Mesendoderm (in vitro differentiated cells): ENCODE results near the gene GCLM.
"Not testable (repeated sequence)": the region's sequence is repeated elsewhere in the genome, so short reads cannot be mapped to it uniquely, and the experiment has no call there.

Source experiments
- DNase-seq: peaks from one replicate; pipeline ENCODE4 v3.0.0; 2013
- H2AK5ac ChIP-seq: 2 replicates; pipeline ENCODE4 v1.6.1; 2013; ENCODE audit warnings: low read length, inconsistent platforms
- H2BK120ac ChIP-seq: 2 replicates; pipeline ENCODE4 v1.6.1; 2013; ENCODE audit warnings: low read depth, mild to moderate bottlenecking, low read length, moderate library complexity, mixed read lengths
- H2BK15ac ChIP-seq: replicated peaks from 2 replicates; pipeline ENCODE4 v1.6.1; 2013; ENCODE audit warnings: low read depth, mild to moderate bottlenecking, moderate library complexity
- H2BK5ac ChIP-seq: 2 replicates; pipeline ENCODE4 v1.6.1; 2013; ENCODE audit warnings: low read length, inconsistent platforms
- H3K18ac ChIP-seq: 2 replicates; pipeline ENCODE4 v1.6.1; 2013; ENCODE audit warnings: mild to moderate bottlenecking, low read length, mixed read lengths
- H3K23ac ChIP-seq: one replicate; pipeline ENCODE4 v1.6.1; 2013; ENCODE audit warnings: low read length
- H3K27ac ChIP-seq: 2 replicates; pipeline ENCODE4 v1.5.1; 2013; ENCODE audit warnings: low read depth, mild to moderate bottlenecking, inconsistent platforms, low read length, moderate library complexity
- H3K27me3 ChIP-seq: 2 replicates; pipeline ENCODE4 v1.6.1; 2013; ENCODE audit warnings: low read length, control low read depth, mild to moderate bottlenecking, inconsistent platforms; ENCODE audit not compliant: insufficient read depth, poor library complexity
- H3K36me3 ChIP-seq: 2 replicates; pipeline ENCODE4 v1.6.1; 2013; ENCODE audit warnings: low read length, inconsistent platforms; ENCODE audit not compliant: control insufficient read depth, insufficient read depth
- H3K4ac ChIP-seq: one replicate; pipeline ENCODE4 v1.6.1; 2013; ENCODE audit warnings: low read depth, mild to moderate bottlenecking, low read length, moderate library complexity
- H3K4me1 ChIP-seq: 2 replicates; pipeline ENCODE4 v1.6.1; 2013; ENCODE audit warnings: low read depth, low read length, inconsistent platforms; ENCODE audit not compliant: control insufficient read depth
- H3K4me2 ChIP-seq: 2 replicates; pipeline ENCODE4 v1.6.1; 2013; ENCODE audit warnings: low read length
- H3K4me3 ChIP-seq: 2 replicates; pipeline ENCODE4 v1.5.1; 2013; ENCODE audit warnings: mild to moderate bottlenecking, low read length
- H3K56ac ChIP-seq: one replicate; pipeline ENCODE4 v1.6.1; 2013; ENCODE audit warnings: low read length
- H3K79me1 ChIP-seq: 2 replicates; pipeline ENCODE4 v1.6.1; 2013; ENCODE audit warnings: low read length, inconsistent platforms
- H3K79me2 ChIP-seq: 2 replicates; pipeline ENCODE4 v1.6.1; 2013; ENCODE audit warnings: mild to moderate bottlenecking, low read length; ENCODE audit not compliant: control insufficient read depth, insufficient read depth
- H3K9ac ChIP-seq: 2 replicates; pipeline ENCODE4 v1.6.1; 2013; ENCODE audit warnings: low read length, inconsistent platforms
- H4K5ac ChIP-seq: one replicate; pipeline ENCODE4 v1.6.1; 2013; ENCODE audit warnings: low read length
- H4K8ac ChIP-seq: one replicate; pipeline ENCODE4 v1.6.1; 2013; ENCODE audit warnings: low read depth, mild to moderate bottlenecking, control low read depth, low read length, moderate library complexity
- WGBS: extraction: QIAGEN DNeasy Blood & Tissue Kit; methylation state at CpG from one replicate; pipeline ENCODE4 v1.1.7; 2013; ENCODE audit warnings: low lambda C conversion rate, missing lambda C conversion rate; ENCODE audit not compliant: insufficient coverage; ENCODE audit errors: extremely low coverage; 5-methylcytosine and 5-hydroxymethylcytosine counted together

The GCLM gene

DNA sequence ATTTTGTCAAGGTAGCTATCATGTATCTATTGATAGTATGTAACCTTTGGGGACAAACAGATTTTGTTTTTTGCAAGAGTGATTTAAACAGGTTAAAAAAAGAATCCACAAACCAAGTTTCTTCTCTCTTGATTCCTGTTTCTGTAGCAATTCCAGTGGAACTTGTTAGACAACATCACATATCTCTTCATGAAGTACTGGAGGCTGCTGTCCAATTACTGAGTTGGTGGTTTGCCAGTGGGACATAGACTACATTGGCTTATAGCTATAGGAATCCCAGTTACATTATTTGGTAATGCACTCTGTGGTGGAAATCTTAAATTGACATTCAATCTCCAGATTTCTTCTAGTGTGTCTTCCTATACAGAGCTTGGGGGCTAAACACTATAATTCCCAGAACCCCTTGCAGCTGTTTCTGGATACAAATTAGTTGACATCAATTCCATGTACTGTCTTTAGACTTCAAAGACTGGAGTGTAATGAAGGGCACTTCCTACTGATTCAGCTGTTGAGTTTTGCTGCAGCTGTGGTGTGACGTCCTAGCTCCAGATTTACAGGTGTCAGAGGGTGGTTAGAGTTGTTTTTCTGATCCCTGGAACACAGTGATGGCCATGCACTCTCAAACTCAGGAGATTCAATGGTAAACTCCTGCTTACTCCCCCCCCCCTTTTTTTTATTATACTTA lies 29.4 kb upstream of the GCLM start:
- Histone ChIP-seq H4K8ac (no peak overlapping the region), H3K4me3 (no peak overlapping the region), H3K4me2 (no peak overlapping the region), H3K4ac (no peak overlapping the region), H2BK15ac (no peak overlapping the region), H3K18ac (no peak overlapping the region), H2AK5ac (no peak overlapping the region), H3K27ac (no peak overlapping the region), H3K79me1 (no peaks in the 10 kb centered on the region), H2BK120ac (no peak overlapping the region), H2BK5ac (no peak overlapping the region), H3K23ac (no peak overlapping the region), H3K9ac (no peak overlapping the region), H3K56ac (no peak overlapping the region), H3K4me1 (no peaks in the 10 kb centered on the region), H3K27me3 (no peaks in the 10 kb centered on the region), H3K79me2 (no peaks in the 10 kb centered on the region), H3K36me3 (no peaks in the 10 kb centered on the region), H4K5ac (no peak overlapping the region)
- no peak for DNase-seq
- WGBS: no CpG with 5 or more reads among the region's 1 CpG

DNA sequence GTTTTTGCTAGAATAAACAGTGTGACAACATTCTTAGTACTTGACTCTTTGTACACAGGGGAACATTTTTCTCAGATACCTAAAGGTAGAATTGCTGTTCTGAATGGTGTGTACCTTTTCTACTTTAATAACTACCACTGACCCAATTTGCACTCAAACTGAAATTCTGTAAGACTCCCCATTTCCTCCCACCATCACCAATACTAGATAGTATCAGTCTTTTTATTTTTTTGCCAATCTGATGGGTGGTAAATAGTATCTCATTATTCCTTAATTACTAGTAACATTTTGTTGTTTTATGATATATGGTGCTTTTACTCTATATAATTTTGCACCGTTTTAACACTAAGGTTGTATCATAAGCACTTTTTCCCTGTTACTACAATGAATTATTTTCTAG lies 28.8 kb upstream of the GCLM start:
- Histone ChIP-seq H3K9ac (no peak overlapping the region), H3K27me3 (no peaks in the 10 kb centered on the region), H4K8ac (no peak overlapping the region), H2AK5ac (no peak overlapping the region), H3K18ac (no peak overlapping the region), H3K4me2 (no peak overlapping the region), H2BK120ac (no peak overlapping the region), H3K27ac (no peak overlapping the region), H3K79me1 (no peaks in the 10 kb centered on the region), H3K4me3 (no peak overlapping the region), H3K4me1 (no peaks in the 10 kb centered on the region), H3K56ac (no peak overlapping the region), H3K36me3 (no peaks in the 10 kb centered on the region), H3K79me2 (no peaks in the 10 kb centered on the region), H3K23ac (no peak overlapping the region), H4K5ac (no peak overlapping the region), H2BK5ac (no peak overlapping the region), H3K4ac (no peak overlapping the region), H2BK15ac (no peak overlapping the region)
- no CpG with 5 or more reads among the region's 1 CpG for WGBS
- DNase-seq: no peak

- no peak overlapping the region for H3K18ac ChIP-seq
- no peaks in the 10 kb centered on the region for H3K79me1 ChIP-seq
- H3K4me1 ChIP-seq: no peaks in the 10 kb centered on the region
- WGBS: no CpG with 5 or more reads among the region's 3 CpGs
- no peak overlapping the region for H3K27ac ChIP-seq
- H2BK120ac ChIP-seq: no peak overlapping the region
- H2BK5ac ChIP-seq: no peak overlapping the region
- no peak overlapping the region for H4K8ac ChIP-seq
- no peak overlapping the region for H3K4me2 ChIP-seq
- no peaks in the 10 kb centered on the region for H3K79me2 ChIP-seq
- no peaks in the 10 kb centered on the region for H3K27me3 ChIP-seq
- H4K5ac ChIP-seq: no peak overlapping the region
- H3K36me3 ChIP-seq: no peaks in the 10 kb centered on the region
- H3K4ac ChIP-seq: no peak overlapping the region
- no peak overlapping the region for H3K4me3 ChIP-seq
- H2AK5ac ChIP-seq: no peak overlapping the region
- H3K23ac ChIP-seq: no peak overlapping the region
- DNase-seq: peak; percentile 9
- H2BK15ac ChIP-seq: no peak overlapping the region
- no peak overlapping the region for H3K9ac ChIP-seq
- no peak overlapping the region for H3K56ac ChIP-seq
Observed at GRCh38 chr1:93925206-93925605, 16.0 kb upstream of the GCLM start.

DNA sequence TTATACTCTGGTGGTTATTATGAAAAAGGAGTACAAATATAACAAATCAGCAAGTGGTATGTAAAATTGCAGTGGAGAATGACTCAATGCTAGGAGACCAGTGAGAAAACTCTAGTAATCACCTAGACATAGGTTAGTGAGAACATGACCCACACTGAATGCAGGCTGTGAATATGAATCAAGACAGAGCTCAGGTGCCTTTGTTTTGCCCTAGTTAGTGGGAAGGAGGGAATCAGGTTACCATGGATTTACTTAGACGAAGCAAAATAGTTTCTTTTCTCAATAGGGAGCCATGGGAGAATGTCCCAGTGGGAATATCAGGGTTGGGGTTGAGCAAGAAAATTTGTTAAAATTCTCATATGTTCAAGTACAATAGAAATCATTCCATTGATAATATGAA lies 10.6 kb upstream of the GCLM start:
- Histone ChIP-seq H2BK15ac (no peak overlapping the region), H3K4ac (no peak overlapping the region), H3K4me2 (no peak overlapping the region), H3K18ac (no peak overlapping the region), H2BK120ac (no peak overlapping the region), H3K27ac (no peak overlapping the region), H3K79me2 (no peaks in the 10 kb centered on the region), H3K9ac (no peak overlapping the region), H2AK5ac (no peak overlapping the region), H3K4me1 (no peaks in the 10 kb centered on the region), H3K4me3 (no peak overlapping the region), H4K5ac (no peak overlapping the region), H4K8ac (no peak overlapping the region), H2BK5ac (no peak overlapping the region), H3K36me3 (no peaks in the 10 kb centered on the region), H3K23ac (no peak overlapping the region), H3K27me3 (no peaks in the 10 kb centered on the region), H3K56ac (no peak overlapping the region), H3K79me1 (no peaks in the 10 kb centered on the region)
- no peak for DNase-seq
- no CpG with 5 or more reads among the region's 1 CpG for WGBS

- Histone ChIP-seq H3K56ac (no peak overlapping the region), H2BK120ac (no peak overlapping the region), H2BK15ac (no peak overlapping the region), H3K9ac (no peak overlapping the region), H3K36me3 (no peaks in the 10 kb centered on the region), H3K4me1 (no peaks in the 10 kb centered on the region), H3K23ac (no peak overlapping the region), H2BK5ac (no peak overlapping the region), H3K4me2 (no peak overlapping the region), H3K79me2 (no peaks in the 10 kb centered on the region), H3K27me3 (no peaks in the 10 kb centered on the region), H3K79me1 (no peaks in the 10 kb centered on the region), H3K4ac (no peak overlapping the region), H4K8ac (no peak overlapping the region), H3K27ac (no peak overlapping the region), H3K18ac (no peak overlapping the region), H4K5ac (no peak overlapping the region), H2AK5ac (no peak overlapping the region), H3K4me3 (no peak overlapping the region)
- DNase-seq: no peak
- WGBS: no CpG with 5 or more reads among the region's 10 CpGs
Observed at GRCh38 chr1:93917302-93917701, 8.1 kb upstream of the GCLM start.

DNA sequence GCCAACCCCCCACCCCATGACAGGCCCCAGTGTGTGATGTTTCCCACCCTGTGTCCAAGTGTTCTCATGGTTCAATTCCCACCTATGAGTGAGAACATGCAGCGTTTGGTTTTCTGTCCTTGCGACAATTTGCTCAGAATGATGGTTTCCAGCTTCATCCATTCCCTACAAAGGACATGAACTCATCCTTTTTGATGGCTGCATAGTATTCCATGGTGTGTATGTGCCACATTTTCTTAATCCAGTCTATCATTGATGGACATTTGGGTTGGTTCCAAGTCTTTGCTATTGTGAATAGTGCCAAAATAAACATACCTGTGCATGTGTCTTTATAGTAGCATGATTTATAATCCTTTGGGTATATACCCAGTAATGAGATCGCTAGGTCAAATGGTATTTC lies 1.6 kb upstream of the GCLM start:
- H3K18ac ChIP-seq, H2BK120ac ChIP-seq: not testable (repeated sequence)

More for the DNA sequence above, 1.6 kb upstream of the GCLM start:
- H2BK15ac ChIP-seq, DNase-seq, H2BK5ac ChIP-seq, H3K27ac ChIP-seq, H4K5ac ChIP-seq, H3K4me3 ChIP-seq, H3K4ac ChIP-seq, H3K23ac ChIP-seq, H3K4me2 ChIP-seq, H3K9ac ChIP-seq, H3K79me1 ChIP-seq, H4K8ac ChIP-seq, H3K36me3 ChIP-seq, H3K56ac ChIP-seq, H3K4me1 ChIP-seq, H3K79me2 ChIP-seq, H3K27me3 ChIP-seq, H2AK5ac ChIP-seq: not testable (repeated sequence)
- no CpG with 5 or more reads among the region's 3 CpGs for WGBS
